Activated naive CD4-positive, alpha-beta T cell treated with anti-CD3 and anti-CD28 coated beads, Interleukin-2, amount 50 U/mL, for 16 hours (primary cell): ENCODE results near the gene SLC37A2.

Experiments
- DNase-seq: peaks from one replicate; pipeline ENCODE4 v3.0.0-alpha.2; 2020

The SLC37A2 gene

GRCh38 chr11:125112208-125112604 lies 49.1 kb downstream of the SLC37A2 start:
- DNase-seq: no peak

- DNase-seq: no peak
These were observed 51.4 kb downstream of the SLC37A2 start for GRCh38 chr11:125114518-125114917.

- DNase-seq: no peak
These were observed 54.3 kb downstream of the SLC37A2 start for GRCh38 chr11:125117429-125117828.

- DNase-seq: no peak
These were observed 60.3 kb downstream of the SLC37A2 start for GRCh38 chr11:125123194-125123946.

- peak; percentile 40 for DNase-seq
These were observed 61.0 kb downstream of the SLC37A2 start for GRCh38 chr11:125123947-125124617.

GRCh38 chr11:125124618-125124992 lies 61.5 kb downstream of the SLC37A2 start:
- no peak for DNase-seq

- no peak for DNase-seq
These were observed 65.3 kb downstream of the SLC37A2 start for GRCh38 chr11:125128450-125128849.

GRCh38 chr11:125129316-125129993 lies 66.3 kb downstream of the SLC37A2 start:
- no peak for DNase-seq

- DNase-seq: no peak
These were observed 69.0 kb downstream of the SLC37A2 start for GRCh38 chr11:125132071-125132470.

- DNase-seq: no peak
These were observed 69.5 kb downstream of the SLC37A2 start for GRCh38 chr11:125132596-125132995.

- no peak for DNase-seq
These were observed 72.9 kb downstream of the SLC37A2 start for GRCh38 chr11:125136001-125136400.

- DNase-seq: no peak
These were observed 75.9 kb downstream of the SLC37A2 start for GRCh38 chr11:125138966-125139365.

GRCh38 chr11:125139778-125140177 lies 76.7 kb downstream of the SLC37A2 start:
- no peak for DNase-seq
